Erythroblast (primary cell): ENCODE results near the gene TRABD2B.

ENCODE experiments used
- GATA1 ChIP-seq: IDR thresholded peaks from 2 replicates; pipeline ENCODE4 v1.6.1; 2011; ENCODE audit warnings: low read depth, mild to moderate bottlenecking, control low read depth, low read length, moderate library complexity
- POLR2A ChIP-seq: IDR thresholded peaks from 2 replicates; pipeline ENCODE4 v1.6.1; 2011; ENCODE audit warnings: mild to moderate bottlenecking, low read length

GRCh38 chr1:47843781-47844557, 153.2 kb downstream of the TRABD2B start:
- TF ChIP-seq POLR2A (no peak), GATA1 (no peak)
